RWPE1 (cell line): ENCODE results near the gene LDLRAD4.
A peak's percentile ranks its signal among the peaks of the same experiment; 100 is the strongest.

Source experiments
- CTCF ChIA-PET: fragments of 350-600 bp; sonication (Branson Sonifier 250); formaldehyde crosslinking; extraction: SDS; loops from one replicate; lab custom pipeline; 2021; lab: Yijun Ruan, JAX
- POLR2A ChIA-PET: fragments of 400-600 bp; formaldehyde crosslinking; extraction: SDS; loops from one replicate; lab custom pipeline; 2020; ENCODE audit warnings: antibody characterized with exemption; ENCODE audit not compliant: low non-redundant PET; lab: Yijun Ruan, JAX
- DNase-seq: peaks from one replicate; pipeline ENCODE4 v3.0.0; 2012; ENCODE audit warnings: low spot score
- H3K27ac ChIP-seq: fragments of 450-650 bp; 2 replicates; pipeline ENCODE4 v1.5.1; 2017
- TF ChIP-seq, protein P1 (sequence below): fragments of 450-650 bp; conservative IDR thresholded peaks from 2 replicates; pipeline ENCODE4 v1.5.1; 2017; ENCODE audit warnings: low read depth, mild to moderate bottlenecking

Gene LDLRAD4

DNA sequence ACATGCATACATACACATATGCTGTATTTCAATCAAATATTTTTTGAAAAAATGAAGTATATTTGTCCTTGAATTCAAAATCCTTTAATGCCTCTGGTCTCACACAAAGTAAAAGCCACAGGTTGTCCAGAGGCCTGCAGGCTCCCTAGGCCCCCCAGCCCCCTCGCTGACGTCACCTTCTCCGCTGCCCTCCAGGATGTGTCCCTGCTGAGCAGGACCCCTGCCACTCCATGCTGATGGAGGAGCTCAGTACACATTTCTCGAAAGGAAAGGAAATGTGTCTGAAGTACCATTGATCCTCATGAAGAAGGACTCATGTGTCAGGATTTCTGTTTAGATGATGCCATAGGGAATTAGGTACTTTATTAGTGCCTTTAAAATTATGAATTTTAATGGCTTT is 212.1 kb downstream of the LDLRAD4 start:
- ChIA-PET CTCF (no interaction called here), POLR2A (no interaction called here)
- DNase-seq, result no peak
- TF ChIP-seq, protein P1, sequence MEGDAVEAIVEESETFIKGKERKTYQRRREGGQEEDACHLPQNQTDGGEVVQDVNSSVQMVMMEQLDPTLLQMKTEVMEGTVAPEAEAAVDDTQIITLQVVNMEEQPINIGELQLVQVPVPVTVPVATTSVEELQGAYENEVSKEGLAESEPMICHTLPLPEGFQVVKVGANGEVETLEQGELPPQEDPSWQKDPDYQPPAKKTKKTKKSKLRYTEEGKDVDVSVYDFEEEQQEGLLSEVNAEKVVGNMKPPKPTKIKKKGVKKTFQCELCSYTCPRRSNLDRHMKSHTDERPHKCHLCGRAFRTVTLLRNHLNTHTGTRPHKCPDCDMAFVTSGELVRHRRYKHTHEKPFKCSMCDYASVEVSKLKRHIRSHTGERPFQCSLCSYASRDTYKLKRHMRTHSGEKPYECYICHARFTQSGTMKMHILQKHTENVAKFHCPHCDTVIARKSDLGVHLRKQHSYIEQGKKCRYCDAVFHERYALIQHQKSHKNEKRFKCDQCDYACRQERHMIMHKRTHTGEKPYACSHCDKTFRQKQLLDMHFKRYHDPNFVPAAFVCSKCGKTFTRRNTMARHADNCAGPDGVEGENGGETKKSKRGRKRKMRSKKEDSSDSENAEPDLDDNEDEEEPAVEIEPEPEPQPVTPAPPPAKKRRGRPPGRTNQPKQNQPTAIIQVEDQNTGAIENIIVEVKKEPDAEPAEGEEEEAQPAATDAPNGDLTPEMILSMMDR, result no peak
- no peak overlapping the region for H3K27ac ChIP-seq

DNA sequence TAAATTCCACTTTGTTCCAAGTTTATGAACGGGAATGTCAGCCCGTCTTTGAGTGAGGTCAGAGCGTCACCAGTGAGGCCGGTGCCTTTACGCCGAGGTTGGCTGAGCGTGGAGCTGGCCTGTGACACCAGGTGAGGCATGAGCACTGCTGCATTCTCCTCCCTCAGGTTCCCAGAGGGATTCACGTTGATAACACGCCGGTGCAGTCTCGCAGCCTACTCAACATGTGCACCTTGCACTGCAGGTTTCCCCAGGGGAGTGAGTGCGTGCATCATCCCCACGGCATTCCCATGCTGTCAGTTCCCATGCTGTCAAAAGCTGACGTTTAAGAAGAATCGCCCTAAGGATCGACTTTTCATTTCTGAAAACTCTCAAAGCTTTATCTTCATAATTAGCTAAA is 213.3 kb downstream of the LDLRAD4 start:
- no peak for DNase-seq
- H3K27ac ChIP-seq, result no peak overlapping the region
- POLR2A ChIA-PET, result no interaction called here
- CTCF ChIA-PET, result no interaction called here
- TF ChIP-seq, protein P1, result no peak

DNA sequence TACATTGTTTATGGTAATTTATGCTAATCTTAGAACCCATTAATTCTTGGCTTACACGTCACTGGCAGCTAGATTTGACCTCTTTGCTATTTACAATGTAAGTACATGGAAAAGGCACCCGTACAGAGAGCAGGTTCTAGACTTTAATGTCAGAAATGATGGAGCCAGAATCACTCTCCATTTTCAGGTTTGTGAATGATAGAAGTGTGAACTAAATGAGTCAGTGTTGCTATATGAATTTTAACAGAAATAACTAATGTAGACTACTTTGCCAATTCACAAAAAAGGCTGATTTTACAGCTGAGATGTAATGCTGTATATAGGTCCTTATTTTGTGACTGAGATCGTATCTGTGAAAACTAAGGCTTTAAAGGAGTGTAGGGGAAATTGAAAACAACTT is 214.6 kb downstream of the LDLRAD4 start:
- ChIA-PET CTCF (no interaction called here), POLR2A (no interaction called here)
- H3K27ac ChIP-seq, result no peak overlapping the region
- TF ChIP-seq, protein P1, result no peak
- no peak for DNase-seq

DNA sequence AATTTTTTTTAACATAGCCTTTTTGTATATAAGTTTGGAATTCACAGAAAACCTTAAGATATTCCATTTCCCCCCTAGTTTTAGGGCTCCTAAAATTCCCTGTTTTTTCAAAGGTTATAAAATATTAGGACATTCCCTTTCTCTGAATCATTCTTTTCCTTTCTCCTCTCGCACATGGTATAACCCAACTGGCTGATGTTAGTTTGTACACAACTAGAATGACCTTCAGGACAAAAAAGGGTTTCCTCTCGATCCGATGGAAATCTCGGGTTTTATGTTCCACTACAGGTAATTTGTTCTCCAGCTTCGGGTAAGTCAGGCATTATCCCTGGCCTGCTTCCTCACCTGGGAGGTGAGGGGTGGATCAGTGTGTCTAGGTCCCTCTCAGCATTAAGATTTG is 215.1 kb downstream of the LDLRAD4 start:
- TF ChIP-seq, protein P1, result no peak
- CTCF ChIA-PET, result no interaction called here
- no peak for DNase-seq
- POLR2A ChIA-PET, result no interaction called here
- no peak overlapping the region for H3K27ac ChIP-seq

DNA sequence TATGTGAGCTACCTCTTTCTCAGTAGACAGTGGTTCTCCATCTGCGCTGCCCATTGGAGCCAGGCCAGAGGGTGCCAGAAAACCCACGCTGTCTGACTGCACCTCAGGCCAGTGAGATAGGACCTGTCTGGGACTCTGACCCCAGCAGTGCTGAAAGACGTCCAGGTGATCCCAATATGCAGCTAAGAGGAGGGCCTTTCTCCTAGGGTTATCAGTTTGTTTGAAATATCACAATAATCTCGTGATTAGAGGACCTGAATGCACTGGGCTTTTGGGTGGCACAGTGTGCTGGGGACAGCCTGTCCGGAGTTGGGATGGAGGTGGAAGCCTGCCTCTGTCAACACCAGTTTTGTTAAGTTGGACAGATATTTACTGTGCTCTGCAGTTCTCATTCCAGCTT is 216.3 kb downstream of the LDLRAD4 start:
- no peak for DNase-seq
- CTCF ChIA-PET, result no interaction called here
- TF ChIP-seq, protein P1, result no peak
- no peak overlapping the region for H3K27ac ChIP-seq
- POLR2A ChIA-PET, result no interaction called here

DNA sequence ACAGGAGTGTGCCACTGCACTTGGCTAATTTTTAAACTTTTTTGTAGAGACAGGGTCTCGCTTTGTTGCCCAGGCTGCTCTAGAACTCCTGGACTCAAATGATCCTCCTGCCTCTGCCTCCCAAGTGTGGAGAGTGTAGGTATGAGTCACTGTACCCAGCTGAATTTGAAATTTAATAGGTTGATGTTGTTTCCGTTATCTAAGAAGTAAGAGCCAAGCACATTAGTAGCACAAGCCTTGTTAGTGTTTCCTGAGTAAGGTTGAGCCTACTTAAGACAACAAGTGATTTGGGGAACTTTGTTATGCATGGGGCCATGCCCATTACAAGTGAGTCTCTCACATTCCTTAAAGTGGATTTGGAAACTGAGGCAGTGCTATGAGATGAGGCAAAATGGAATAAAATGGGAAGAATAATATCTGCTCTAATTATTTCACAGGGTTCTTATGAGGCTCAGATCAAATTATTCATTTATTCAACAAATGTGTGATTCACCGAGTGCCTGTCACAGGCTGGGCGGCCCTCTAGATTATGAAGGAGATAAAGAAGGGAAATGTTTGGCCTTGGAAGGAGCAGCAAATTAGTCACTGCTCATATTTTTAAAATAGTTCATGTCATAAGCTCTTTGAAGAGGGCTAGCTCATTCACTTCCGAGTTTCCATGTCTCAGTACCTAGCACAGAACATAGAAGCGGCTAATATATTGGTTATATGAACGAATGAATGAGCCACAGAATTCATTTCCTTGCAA is 217.2 kb downstream of the LDLRAD4 start:
- ChIA-PET POLR2A (no interaction called here), CTCF (interaction anchor here (0.6 to 0.7 kb wide), 2 partner anchors 256 to 350 kb away, joined by 3 to 4 read pairs; no protein-coding TSS in a partner anchor)
- TF ChIP-seq, protein P1, result no peak
- DNase-seq, result peak; percentile 8
- H3K27ac ChIP-seq, result no peak overlapping the region
